ENCODE data around the gene LRP1. TPM values are rescaled to one million over a fixed set of nuclear protein-coding genes. Genes with fewer than 3 reads are reported as not detected.

LRP1 gene
- total RNA-seq, 1 experiment from 2014 or later, result 14.7 TPM

DNA sequence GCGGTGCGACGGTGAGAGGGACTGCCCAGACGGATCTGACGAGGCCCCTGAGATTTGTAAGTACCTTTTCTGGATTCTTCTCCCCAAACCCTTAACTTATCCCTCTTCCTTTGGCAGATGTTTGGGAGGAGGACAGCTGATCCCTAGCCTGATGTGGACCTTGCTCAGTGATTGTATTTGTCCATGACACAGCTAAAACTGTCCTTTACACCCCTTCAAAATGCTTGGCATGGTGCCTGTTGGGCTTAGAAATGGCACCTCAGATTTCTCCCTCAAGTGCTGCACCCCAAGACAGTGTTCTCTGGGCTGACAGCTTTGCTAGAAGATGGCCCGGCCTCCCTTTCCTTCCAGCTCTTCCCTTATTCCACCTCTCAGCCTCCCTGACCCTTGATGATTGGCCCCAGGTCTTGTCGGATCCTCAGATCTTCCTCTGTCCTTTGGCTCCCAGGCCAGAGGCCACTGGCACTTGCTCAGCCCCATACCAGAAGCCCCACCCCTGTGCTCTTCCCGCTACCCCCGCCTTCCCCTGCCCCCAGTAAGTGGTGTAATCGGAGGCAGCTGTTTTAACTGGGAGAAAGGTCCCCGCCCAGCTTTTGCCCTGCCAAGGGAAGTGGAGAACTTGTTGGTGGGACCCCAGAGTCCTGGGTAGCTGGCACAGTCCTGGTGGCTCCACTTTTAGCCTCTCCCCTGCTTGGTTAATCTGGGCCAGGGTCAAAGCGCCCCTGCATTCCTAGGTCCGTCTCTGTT, 10.4 kb downstream of the LRP1 start:
- H3K4me2 ChIP-seq (ENCODE audit: low read length), result no peak overlapping the region
- no TSS peak for BruUV-seq (replicated peaks)
- ChIA-PET CTCF (no interaction called here), POLR2A (ENCODE audit: unreplicated experiment) (no interaction called here)
- H2AFZ ChIP-seq (ENCODE audit: low read length), result no peak overlapping the region
- DNase-seq (no peak), ATAC-seq (no peak)
- H3K27me3 ChIP-seq (ENCODE audit: low read length), result no peaks in the 10 kb centered on the region
- no peaks in the 10 kb centered on the region for H3K79me2 ChIP-seq (ENCODE audit: low read length)
- no peak overlapping the region for H3K4me3 ChIP-seq (ENCODE audit: low read length)
- no peaks in the 10 kb centered on the region for H4K20me1 ChIP-seq (ENCODE audit: low read length)
- intact Hi-C loops (cut with micrococcal nuclease), result no loop called here
- 0 out of 2 replicates have a peak, but pooled peaks cover 5% of the 10 kb centered on the region for H3K4me1 ChIP-seq (ENCODE audit: insufficient read depth, low read length)
- no peak for TF ChIP-seq EZH2phosphoT487 (IDR thresholded peaks at IDR 0.05; ENCODE audit: borderline replicate concordance, low read length)
- no peak for TF ChIP-seq EZH2 (IDR thresholded peaks at IDR 0.05; ENCODE audit: low read length, unreplicated experiment)
- TF ChIP-seq, protein P1, sequence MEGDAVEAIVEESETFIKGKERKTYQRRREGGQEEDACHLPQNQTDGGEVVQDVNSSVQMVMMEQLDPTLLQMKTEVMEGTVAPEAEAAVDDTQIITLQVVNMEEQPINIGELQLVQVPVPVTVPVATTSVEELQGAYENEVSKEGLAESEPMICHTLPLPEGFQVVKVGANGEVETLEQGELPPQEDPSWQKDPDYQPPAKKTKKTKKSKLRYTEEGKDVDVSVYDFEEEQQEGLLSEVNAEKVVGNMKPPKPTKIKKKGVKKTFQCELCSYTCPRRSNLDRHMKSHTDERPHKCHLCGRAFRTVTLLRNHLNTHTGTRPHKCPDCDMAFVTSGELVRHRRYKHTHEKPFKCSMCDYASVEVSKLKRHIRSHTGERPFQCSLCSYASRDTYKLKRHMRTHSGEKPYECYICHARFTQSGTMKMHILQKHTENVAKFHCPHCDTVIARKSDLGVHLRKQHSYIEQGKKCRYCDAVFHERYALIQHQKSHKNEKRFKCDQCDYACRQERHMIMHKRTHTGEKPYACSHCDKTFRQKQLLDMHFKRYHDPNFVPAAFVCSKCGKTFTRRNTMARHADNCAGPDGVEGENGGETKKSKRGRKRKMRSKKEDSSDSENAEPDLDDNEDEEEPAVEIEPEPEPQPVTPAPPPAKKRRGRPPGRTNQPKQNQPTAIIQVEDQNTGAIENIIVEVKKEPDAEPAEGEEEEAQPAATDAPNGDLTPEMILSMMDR (conservative IDR thresholded peaks at IDR 0.05; ENCODE audit: low read depth, low read length), result no peak
- H3K27ac ChIP-seq (ENCODE audit: low read length), result no peak overlapping the region
- H3K9ac ChIP-seq (ENCODE audit: low read length), result no peak overlapping the region
- H3F3A ChIP-seq (ENCODE audit: low read length, unreplicated experiment), result no peaks in the 10 kb centered on the region
- no peaks in the 10 kb centered on the region for H3K9me2 ChIP-seq (replicated peaks; ENCODE audit: low read length)
- H3K9me3 ChIP-seq (ENCODE audit: low read length), result no peaks in the 10 kb centered on the region
- H3K36me3 ChIP-seq (ENCODE audit: low read depth, low read length), result no peaks in the 10 kb centered on the region

DNA sequence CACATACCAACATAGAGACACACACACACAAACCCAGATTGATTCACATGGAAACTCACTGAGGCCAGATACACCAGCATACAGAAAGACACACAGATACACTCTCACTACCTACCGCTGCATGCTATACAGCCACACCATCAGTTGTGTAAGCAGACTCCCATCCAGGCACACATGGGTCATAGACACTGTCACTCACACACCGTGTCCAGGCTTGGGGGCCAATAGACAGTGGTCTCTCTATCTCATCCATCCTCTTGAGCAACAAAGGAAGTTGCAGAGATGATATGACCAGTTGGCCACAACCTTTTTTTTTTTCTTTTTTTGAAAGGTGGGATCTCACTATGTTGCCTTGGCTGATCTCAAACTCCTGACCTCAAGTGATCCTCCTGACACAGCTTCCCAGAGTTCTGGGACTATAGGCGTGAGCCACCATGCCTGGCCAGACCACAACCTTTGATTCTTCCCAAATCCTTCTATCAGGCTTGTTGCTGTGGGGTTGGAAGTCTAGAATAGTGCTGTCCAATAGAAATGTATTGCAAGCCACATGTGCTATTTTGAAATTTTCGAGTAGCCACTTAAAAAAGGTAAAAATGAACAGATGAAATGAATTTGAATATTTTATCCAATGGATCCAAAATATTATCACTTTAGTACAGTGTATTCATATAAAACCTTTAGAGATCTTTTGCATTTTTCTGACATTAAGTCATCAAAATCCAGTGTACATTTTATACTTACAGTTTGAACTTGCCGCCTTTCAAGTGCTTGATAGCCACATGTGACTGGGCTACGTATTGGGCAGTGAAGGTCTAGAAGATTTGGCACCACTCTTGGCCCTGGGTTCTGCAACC, 11.7 kb downstream of the LRP1 start:
- intact Hi-C loops (cut with micrococcal nuclease), result no loop called here
- H3K4me3 ChIP-seq (ENCODE audit: low read length), result no peak overlapping the region
- ChIA-PET POLR2A (ENCODE audit: unreplicated experiment) (no interaction called here), CTCF (no interaction called here)
- H3K27me3 ChIP-seq (ENCODE audit: low read length), result no peaks in the 10 kb centered on the region
- H4K20me1 ChIP-seq (ENCODE audit: low read length), result no peaks in the 10 kb centered on the region
- ATAC-seq, result no peak
- no peaks in the 10 kb centered on the region for H3K9me3 ChIP-seq (ENCODE audit: low read length)
- BruUV-seq (replicated peaks), result no TSS peak
- no peak overlapping the region for H3K4me2 ChIP-seq (ENCODE audit: low read length)
- DNase-seq, result no peak
- no peaks in the 10 kb centered on the region for H3K79me2 ChIP-seq (ENCODE audit: low read length)
- TF ChIP-seq, protein P1 (conservative IDR thresholded peaks at IDR 0.05; ENCODE audit: low read depth, low read length), result no peak
- TF ChIP-seq EZH2phosphoT487 (IDR thresholded peaks at IDR 0.05; ENCODE audit: borderline replicate concordance, low read length) (no peak), EZH2 (IDR thresholded peaks at IDR 0.05; ENCODE audit: low read length, unreplicated experiment) (no peak)
- H3K36me3 ChIP-seq (ENCODE audit: low read depth, low read length), result no peaks in the 10 kb centered on the region
- no peaks in the 10 kb centered on the region for H3K9me2 ChIP-seq (replicated peaks; ENCODE audit: low read length)
- no peak overlapping the region for H3K27ac ChIP-seq (ENCODE audit: low read length)
- H3K4me1 ChIP-seq (ENCODE audit: insufficient read depth, low read length), result 0 out of 2 replicates have a peak, but pooled peaks cover 5% of the 10 kb centered on the region
- H2AFZ ChIP-seq (ENCODE audit: low read length), result no peak overlapping the region
- no peaks in the 10 kb centered on the region for H3F3A ChIP-seq (ENCODE audit: low read length, unreplicated experiment)
- no peak overlapping the region for H3K9ac ChIP-seq (ENCODE audit: low read length)
